Bronchial epithelial cell (primary cell): ENCODE measurements around the gene CHST11. TPM values are rescaled to one million over a fixed set of nuclear protein-coding genes. Genes with fewer than 3 reads are reported as not detected.

Experiments
- DNase-seq: peaks from one replicate; pipeline ENCODE4 v3.0.0-alpha.2; 2010; ENCODE audit warnings: low read depth
- FAIRE-seq: peaks from 2 replicates; lab custom pipeline; 2011; peaks lifted over from hg19 to GRCh38; lab: Jason Lieb, UNC
- H3K27me3 ChIP-seq: 2 replicates; pipeline ENCODE4 v1.5.1; 2011; ENCODE audit warnings: low read length; ENCODE audit not compliant: control insufficient read depth, insufficient read depth
- H3K36me3 ChIP-seq: 2 replicates; pipeline ENCODE4 v1.5.1; 2011; ENCODE audit warnings: low read length; ENCODE audit not compliant: control insufficient read depth, insufficient read depth
- H3K4me3 ChIP-seq: 2 replicates; pipeline ENCODE4 v1.5.1; 2011; ENCODE audit warnings: mild to moderate bottlenecking, low read depth, low read length, control low read depth
- total RNA-seq: library from RNA; depleted of rRNA; stranded (reverse); fragments of >200 nt; gene quantifications from 2 replicates; pipeline ENCODE4 v1.2.1, GENCODE V29; 2014
- TF ChIP-seq, protein P1 (sequence below): IDR thresholded peaks from 2 replicates; pipeline ENCODE4 v1.5.1; 2011; ENCODE audit warnings: mild to moderate bottlenecking, moderate library complexity, low read length, control low read depth, inconsistent platforms; ENCODE audit not compliant: insufficient read depth, severe bottlenecking

Gene CHST11
- 4.2 and 7.9 TPM in 2 replicates for total RNA-seq

DNA sequence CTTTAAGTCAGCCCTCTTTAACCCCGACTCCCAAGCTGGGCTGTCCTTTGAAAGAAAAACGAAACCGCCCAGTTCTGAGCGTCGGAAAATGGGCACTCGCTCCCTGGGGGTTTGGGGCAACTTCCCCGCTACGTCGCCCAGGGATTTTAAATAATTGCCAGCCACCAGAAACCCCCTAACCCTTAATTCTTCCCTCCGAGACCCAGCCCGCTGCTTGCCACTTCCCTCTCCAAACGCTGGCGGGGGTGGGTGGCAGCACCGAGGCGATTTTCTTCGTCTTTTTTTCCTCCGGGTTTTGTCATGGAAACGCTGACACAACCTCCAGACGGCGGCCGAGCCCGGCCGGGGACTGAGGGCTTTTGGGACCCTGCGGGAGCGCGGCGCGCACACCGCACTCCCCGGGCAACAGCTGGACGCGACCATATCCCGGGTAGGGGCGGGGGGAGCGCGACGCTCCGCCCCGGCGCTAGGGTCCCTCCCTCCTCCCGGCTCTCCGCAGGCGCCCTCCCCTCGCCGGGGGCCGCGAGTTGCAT, at the start of gene CHST11:
CHST11 (plus strand) TSS at position 532 of the 533 bp plus-strand sequence.
- no peak for FAIRE-seq
- peak; percentile 68 for DNase-seq
- Histone ChIP-seq H3K4me3 (peak within 1 kb of the TSS; percentile 79), H3K36me3 (no peaks in the 10 kb centered on the region), H3K27me3 (no peaks in the 10 kb centered on the region)
- TF ChIP-seq, protein P1, sequence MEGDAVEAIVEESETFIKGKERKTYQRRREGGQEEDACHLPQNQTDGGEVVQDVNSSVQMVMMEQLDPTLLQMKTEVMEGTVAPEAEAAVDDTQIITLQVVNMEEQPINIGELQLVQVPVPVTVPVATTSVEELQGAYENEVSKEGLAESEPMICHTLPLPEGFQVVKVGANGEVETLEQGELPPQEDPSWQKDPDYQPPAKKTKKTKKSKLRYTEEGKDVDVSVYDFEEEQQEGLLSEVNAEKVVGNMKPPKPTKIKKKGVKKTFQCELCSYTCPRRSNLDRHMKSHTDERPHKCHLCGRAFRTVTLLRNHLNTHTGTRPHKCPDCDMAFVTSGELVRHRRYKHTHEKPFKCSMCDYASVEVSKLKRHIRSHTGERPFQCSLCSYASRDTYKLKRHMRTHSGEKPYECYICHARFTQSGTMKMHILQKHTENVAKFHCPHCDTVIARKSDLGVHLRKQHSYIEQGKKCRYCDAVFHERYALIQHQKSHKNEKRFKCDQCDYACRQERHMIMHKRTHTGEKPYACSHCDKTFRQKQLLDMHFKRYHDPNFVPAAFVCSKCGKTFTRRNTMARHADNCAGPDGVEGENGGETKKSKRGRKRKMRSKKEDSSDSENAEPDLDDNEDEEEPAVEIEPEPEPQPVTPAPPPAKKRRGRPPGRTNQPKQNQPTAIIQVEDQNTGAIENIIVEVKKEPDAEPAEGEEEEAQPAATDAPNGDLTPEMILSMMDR: peak; percentile 23

DNA sequence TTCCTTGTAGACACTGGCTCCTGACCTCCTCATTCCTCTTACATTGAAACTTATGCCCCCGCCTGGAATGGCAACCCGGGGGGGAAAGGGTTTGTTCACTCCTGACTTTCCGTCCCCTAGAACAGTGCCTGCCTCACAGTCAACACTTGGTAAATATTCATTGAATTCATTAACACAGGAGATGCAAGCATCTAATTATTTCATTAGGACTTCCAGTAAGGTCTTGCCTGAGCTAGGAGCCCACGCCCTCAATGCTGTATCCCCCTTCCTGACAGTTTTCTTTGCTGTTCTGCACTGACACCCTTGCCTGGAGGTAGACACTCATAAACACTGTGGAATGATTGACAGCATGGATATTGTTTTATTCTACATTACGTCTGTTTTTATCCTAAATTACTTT, 49.3 kb upstream of the CHST11 start:
- Histone ChIP-seq H3K36me3 (no peaks in the 10 kb centered on the region), H3K27me3 (no peaks in the 10 kb centered on the region), H3K4me3 (no peak overlapping the region)
- TF ChIP-seq, protein P1: no peak
- DNase-seq (no peak), FAIRE-seq (no peak)

DNA sequence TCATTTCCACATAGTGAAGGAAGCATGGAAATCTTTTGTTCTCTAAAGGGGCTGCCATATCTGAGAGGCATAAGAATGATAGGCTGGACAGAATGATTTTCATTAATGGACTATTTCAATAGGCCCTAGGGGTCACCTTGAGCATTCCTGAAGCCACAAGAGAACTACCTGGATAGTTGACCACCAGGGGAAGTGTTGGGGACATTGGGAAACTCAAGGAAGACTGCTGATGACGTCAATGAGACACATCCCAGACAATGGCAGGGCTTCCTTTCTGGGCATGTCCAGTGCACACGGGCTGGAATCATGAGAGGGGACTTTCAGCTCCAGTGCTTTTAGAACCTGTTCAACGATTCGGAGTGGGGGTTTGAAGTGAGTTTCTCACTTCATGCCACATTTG, 48.8 kb upstream of the CHST11 start:
- no peaks in the 10 kb centered on the region for H3K27me3 ChIP-seq
- no peaks in the 10 kb centered on the region for H3K36me3 ChIP-seq
- DNase-seq: no peak
- no peak for FAIRE-seq
- TF ChIP-seq, protein P1: no peak
- no peak overlapping the region for H3K4me3 ChIP-seq

DNA sequence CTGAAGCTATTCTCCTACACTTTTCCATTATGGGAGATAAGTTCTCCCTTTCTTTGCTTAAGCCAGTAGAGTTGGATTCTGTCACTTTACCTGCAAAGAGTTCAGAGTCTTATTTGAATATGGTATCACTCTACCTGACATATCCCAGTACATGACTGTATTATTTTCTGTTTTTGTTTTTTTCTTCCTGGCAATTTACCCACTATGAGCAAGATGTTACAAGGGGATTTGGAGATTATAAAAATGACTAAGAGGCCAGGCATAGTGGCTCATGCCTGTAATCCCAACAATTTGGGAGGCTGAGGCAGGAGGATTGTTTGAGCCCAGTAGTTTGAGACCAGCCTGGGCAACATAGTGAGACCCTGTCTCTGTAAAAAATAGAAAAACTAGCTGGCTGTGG, 46.4 kb upstream of the CHST11 start:
- H3K4me3 ChIP-seq: no peak overlapping the region
- TF ChIP-seq, protein P1: no peak
- H3K27me3 ChIP-seq: no peaks in the 10 kb centered on the region
- FAIRE-seq (no peak), DNase-seq (no peak)
- no peaks in the 10 kb centered on the region for H3K36me3 ChIP-seq

DNA sequence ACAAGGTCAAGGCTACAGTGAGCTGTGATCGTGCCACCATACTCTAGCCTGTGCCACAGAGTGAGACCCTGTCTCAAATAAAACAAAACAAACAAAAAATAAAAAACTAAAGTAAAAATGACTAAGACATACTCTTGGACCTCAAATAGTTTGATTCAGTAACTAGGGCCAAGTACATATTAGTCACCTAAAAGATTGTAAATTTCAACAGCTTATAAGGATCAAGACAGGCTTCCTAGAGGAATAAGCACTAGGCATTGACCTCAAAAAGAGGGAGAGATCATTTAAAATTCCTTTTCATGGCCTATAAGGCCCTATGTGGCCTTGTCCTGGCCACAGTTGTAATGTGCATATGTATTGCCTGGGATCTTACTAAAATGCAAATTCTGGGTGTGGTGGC, 46.0 kb upstream of the CHST11 start:
- TF ChIP-seq, protein P1: no peak
- no peak overlapping the region for H3K4me3 ChIP-seq
- peak; percentile 29 for DNase-seq
- no peaks in the 10 kb centered on the region for H3K36me3 ChIP-seq
- H3K27me3 ChIP-seq: no peaks in the 10 kb centered on the region
- FAIRE-seq: no peak
